NCI-H1694 (cell line): ENCODE results near the gene CHD5.

Experiments
- DNase-seq: peaks from one replicate; lab custom pipeline; 2025; lab: John Stamatoyannopoulos, UW

The CHD5 gene

DNA sequence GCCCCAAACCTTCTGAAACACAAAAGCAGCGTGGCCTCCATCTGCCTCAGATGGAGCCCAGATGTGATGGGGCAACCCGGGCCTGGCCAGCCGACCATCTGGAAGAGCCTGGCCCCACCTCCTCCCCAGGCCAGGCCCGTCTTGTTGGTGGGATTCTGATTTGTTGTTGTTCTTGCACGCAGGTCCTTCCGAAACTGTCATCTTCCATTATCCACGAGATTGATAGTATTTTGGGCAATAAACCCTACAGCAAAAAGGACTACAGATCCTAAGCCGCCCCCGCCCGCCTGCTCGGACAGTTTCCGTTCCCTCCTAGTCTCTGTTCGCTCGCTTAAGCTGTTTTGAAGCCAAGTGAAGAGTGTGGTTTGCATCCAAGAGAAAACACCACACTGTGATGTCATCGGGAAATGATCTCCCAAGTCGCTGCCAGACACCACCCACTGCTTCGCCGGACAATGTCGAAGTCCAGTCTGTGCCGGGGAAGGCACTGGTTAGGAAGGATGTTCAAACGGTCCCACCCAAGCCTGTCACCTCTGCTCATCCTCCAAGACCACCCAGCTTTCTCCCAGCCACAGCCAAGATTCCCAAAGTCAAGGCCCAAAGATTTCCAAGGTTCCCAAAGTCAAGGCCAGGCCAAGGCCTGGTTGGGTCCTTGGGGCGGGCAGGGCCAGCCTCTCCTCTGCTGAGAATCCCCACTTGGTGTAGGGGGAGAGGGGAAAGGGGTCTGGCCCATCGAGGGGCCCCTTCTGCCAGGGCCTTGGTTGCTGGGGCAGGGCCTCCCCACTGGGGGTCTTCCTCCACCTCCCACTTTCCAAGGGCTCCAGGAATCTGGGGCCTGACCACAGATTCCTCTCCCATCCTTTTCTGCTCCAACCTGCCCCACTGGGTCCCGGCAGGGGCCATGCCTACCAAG is 81.6 kb downstream of the CHD5 start:
- no peak for DNase-seq

DNA sequence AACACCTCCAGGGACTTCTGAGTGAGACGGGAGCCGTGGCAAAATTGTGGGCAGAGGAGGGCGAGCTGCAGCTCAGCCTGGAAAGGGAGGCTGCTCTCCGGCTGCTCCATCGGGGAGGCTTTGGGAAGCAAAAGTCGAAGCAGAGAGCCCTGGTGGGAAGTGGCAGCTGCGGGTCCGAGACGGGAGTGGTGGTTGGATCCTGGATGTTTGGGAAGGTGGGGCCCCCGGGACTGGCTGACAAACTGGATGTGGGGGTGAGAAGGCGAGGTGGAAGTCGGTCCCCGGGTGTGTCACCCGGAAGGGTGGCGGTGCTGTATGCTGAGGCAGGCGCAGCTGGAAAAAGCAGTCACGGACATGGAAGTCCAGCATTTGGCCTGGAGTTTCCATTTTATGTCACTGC is 82.3 kb downstream of the CHD5 start:
- no peak for DNase-seq

GRCh38 chr1:6097117-6097595 is 83.0 kb downstream of the CHD5 start:
- DNase-seq = no peak

- no peak for DNase-seq
These were observed 83.6 kb downstream of the CHD5 start for GRCh38 chr1:6096243-6097116.

DNA sequence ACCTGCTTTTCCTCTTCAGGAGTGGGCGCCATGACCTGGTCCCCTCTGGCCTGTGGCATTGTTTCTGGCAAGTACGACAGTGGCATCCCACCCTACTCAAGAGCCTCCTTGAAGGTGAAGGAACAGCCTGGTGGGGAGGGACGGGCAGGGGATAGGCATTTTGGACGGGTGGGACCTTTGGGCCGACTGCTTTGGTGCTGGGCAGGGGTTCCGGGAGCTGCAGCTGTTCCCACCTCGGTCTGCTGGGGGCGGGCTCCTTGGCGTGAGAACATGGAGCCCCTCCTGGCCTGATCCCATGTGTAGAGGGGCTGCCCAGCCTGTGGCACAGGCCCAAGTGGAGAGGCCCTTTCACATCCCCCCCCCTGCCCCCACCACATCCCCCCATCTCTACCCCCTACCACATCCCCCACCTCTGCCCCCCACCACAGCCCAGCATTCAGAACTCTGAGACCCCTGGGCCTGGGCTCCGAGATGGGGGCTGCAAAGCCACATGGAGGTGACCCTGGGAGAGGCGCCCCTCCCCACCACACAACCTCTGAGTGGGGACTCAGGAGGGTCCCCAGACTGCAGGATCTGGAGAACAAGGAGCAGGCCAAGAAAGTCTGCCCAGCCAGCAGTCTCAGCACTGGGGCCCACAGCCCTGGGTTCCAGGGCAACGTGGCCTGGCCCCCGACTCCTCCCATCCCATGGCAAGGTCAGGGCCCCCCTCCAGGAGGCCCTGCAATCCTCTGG is 84.4 kb downstream of the CHD5 start:
- DNase-seq = no peak

- DNase-seq = no peak
These were observed 85.2 kb downstream of the CHD5 start for GRCh38 chr1:6094801-6095505.

DNA sequence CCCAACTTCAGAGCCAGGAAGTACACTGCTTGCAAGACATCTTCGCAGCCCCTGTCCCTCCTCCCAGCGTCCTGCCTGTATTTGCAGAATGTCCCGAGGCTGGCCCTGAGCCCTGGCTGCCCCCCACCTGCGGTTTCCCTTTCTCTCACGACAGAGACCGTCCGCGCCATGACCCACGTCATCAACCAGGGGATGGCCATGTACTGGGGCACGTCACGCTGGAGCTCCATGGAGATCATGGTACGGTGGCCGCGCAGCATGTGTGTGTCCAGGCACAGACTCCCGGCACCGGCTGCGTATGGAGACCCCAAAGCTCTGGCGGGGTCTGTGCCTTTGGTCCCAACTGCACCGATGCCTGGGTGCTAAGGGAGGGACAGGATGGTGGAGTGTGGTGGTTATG is 85.9 kb downstream of the CHD5 start:
- no peak for DNase-seq

GRCh38 chr1:6093611-6094010 is 86.5 kb downstream of the CHD5 start:
- no peak for DNase-seq

DNA sequence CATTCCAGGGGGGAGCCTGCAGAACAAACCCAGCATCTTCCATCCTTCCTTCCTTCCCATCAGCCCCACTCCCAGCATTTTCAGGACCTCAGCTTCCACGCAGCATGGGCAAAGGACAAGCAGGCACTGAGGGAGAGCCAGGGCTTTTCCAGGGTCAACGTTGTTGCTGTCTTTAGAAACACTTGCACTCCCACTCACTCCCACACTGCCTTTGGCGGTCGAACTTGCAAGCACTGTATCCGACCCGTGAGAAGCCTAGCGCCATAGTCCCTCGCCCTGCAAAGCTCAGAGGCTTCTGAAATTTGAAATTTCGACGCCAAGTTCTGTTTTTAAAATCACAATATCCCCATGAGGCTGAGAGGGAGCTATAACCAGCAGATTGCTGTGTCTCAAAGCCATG is 87.0 kb downstream of the CHD5 start:
- DNase-seq = no peak

- no peak for DNase-seq
These were observed 87.9 kb downstream of the CHD5 start for GRCh38 chr1:6092211-6092610.

GRCh38 chr1:6091823-6092109 is 88.4 kb downstream of the CHD5 start:
- DNase-seq = no peak

DNA sequence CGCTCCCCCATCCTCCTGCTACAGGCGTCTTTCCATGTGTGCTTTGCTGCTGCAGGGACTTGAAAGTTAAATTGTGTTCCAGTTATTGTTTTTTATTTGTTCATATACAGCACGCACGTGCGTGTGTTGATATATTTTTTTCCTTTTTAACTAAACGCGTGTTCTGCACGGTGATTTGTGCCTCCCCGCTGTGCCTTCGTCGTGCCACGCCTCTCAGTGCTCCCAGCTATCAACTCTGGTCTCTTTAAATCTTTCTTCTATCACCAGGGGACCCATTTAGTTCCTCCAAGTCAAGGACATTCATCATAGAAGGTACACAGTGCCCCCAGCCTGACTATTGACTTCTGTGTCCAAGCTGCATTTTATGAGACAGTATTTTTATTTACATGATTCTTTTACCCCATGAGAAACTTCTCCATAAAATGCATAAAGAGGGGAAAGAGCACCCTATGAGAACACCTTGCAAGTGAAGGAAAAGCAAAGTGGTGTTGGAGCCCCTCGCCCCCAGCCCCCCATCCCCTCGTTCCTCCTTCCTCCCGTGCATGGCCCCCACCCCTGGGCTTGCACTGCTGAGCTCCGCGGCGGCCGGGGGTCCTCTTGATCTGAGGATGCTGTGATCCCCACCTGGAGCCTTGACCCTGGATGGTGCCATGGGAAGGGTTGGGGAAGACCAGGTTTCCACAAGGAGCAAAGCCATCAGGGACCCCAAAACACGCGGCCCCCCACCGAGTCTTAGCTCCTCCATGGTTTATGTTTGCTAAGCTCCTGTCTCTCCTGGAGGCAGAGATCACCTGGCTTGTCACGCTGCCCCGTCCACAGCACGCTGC is 88.9 kb downstream of the CHD5 start:
- no peak for DNase-seq

DNA sequence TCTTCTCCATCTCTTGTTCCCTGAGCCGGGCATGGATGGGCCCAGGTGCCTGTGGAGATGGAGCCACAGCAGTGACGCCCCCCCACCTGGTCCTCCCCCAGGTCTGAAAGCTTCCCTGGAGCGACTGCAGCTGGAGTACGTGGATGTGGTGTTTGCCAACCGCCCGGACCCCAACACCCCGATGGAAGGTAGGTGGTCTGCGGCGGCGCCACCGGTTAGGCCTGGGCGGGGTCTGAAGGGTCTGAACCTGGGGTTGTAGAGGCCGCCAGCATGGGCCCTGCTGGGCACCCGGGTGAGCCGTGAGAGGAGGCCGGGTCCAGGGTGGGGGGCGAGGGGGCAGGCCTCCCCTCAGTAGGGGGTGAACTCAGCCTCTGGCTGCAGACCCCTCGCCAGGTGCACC is 89.8 kb downstream of the CHD5 start:
- no peak for DNase-seq

DNA sequence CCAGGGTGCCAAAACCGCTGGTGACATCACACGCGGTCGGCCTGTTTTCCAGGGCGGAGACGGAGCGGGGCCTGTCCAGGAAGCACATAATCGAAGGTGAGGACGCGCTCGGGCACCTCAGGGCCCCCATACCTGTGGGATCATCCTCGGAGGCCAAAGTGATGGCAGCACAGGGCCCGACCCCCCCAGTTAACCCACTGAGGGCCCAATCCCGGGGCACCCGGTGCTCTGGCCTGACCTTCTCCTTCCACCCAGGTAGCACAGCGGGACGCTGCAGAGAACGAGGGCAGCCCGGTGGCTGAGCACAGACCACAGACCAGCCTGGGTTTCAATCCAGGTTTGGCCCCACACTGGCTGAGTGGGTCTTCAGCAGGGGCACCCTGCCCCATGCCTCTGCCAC is 91.2 kb downstream of the CHD5 start:
- DNase-seq = no peak

DNA sequence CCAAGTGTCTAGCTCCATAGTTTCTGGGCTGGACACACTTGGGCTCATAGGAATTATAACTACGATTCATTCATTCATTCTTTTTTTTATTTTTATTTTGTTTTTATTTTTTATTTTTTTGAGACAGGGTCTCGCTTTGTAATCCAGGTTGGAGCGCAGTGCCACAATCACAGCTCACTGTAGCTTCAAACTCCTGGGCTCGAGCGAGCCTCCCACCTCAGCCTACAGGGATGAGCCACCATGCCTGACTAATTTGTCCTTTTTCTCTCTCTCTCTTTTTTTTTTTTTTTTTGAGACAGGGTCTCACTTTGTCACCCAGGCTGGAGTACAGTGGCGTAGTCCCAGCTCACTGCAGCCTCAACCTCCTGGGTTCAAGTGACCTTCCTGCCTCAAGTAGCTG is 92.2 kb downstream of the CHD5 start:
- no peak for DNase-seq

- no peak for DNase-seq
These were observed 92.7 kb downstream of the CHD5 start for GRCh38 chr1:6087377-6087772.

GRCh38 chr1:6086762-6087376 is 93.3 kb downstream of the CHD5 start:
- DNase-seq = no peak

DNA sequence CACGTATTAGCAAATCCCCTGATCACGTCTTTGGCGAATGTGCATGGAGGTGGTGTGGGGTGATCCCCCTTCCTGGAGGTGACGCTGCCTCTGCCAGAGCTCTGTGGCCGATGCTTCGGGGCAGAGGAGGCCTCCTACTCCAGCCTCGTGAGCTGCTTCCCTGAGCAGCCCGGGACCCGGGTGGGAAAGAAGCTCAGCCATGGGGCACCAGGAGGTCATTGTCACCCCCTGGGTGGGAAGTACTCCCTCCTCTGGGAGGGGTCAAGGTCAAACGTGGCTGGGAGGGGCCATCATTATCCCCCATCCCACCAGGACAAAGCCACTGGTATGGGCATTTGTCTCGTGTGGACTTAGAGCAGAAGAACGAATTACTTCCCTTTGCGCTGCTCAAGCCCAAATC is 93.8 kb downstream of the CHD5 start:
- DNase-seq = no peak

GRCh38 chr1:6085666-6086065 is 94.5 kb downstream of the CHD5 start:
- no peak for DNase-seq

- no peak for DNase-seq
These were observed 95.2 kb downstream of the CHD5 start for GRCh38 chr1:6084781-6085495.
